HCT116 (cell line): Measurements from ENCODE around the gene TMEM214. TPM values are rescaled to one million over a fixed set of nuclear protein-coding genes. Genes with fewer than 3 reads are reported as not detected.

Experiments used
- ATAC-seq: fragments of 200-7000 bp; cut with Tn5 transposase; 2 replicates; pipeline ENCODE4 v1.9.1; 2020; ENCODE audit warnings: mild to moderate bottlenecking, moderate library complexity
- BruUV-seq: library from RNA; stranded (reverse); fragments of 400-500 nt; replicated peaks from 2 replicates; lab custom pipeline; 2021; lab: Mats Ljungman, UMichigan
- CTCF ChIA-PET: fragments of 300-600 bp; sonication (Branson Sonifier 250); formaldehyde crosslinking; loops from one replicate; lab custom pipeline; 2021; ENCODE audit warnings: antibody characterized with exemption; lab: Charles Lee
- POLR2A ChIA-PET: fragments of 300-600, 350-600 bp; sonication (Branson Sonifier 250); formaldehyde crosslinking; loops from one replicate; lab custom pipeline; 2021; ENCODE audit warnings: antibody characterized with exemption; lab: Charles Lee
- RAD21 ChIA-PET, 2 experiments: fragments of 300-600 bp; sonication (Branson Sonifier 250); formaldehyde crosslinking; loops; one replicate each; lab custom pipeline; 2023; ENCODE audit warnings: low total read pairs in 2 of 2; ENCODE audit not compliant: uncharacterized antibody in 2 of 2, unreplicated experiment in 2 of 2, low non-redundant PET in 1 of 2; lab: Charles Lee
- DNase-seq: peaks from one replicate; pipeline ENCODE4 v3.0.0-alpha.2; 2010; ENCODE audit warnings: low read depth, low spot score
- H2AFZ ChIP-seq: fragments of 200-600 bp; shearing (Covaris generic), sonication (generic); 2 replicates; pipeline ENCODE4 v1.6.1; 2017; ENCODE audit warnings: low read depth, mixed run types, mixed read lengths, antibody characterized with exemption, low read length; ENCODE audit not compliant: poor library complexity, severe bottlenecking
- H3K27ac ChIP-seq: 2 replicates; pipeline ENCODE4 v1.5.1; 2012; ENCODE audit warnings: low read depth, low read length
- H3K27me3 ChIP-seq: fragments of 200-600 bp; sonication (generic); 2 replicates; pipeline ENCODE4 v1.6.1; 2016; ENCODE audit warnings: mixed run types, low read length, mixed read lengths; ENCODE audit not compliant: insufficient read depth
- H3K36me3 ChIP-seq, 2 experiments: fragments of 200-500 bp in 1 of 2; fragments of 200-600 bp in 1 of 2; sonication (Bioruptor generic) in 1 of 2; sonication (generic) in 1 of 2; 2 replicates each; pipeline versions ENCODE4 v1.5.1 to v1.6.1; 2014 to 2016; ENCODE audit warnings: low read length in 2 of 2, inconsistent platforms in 1 of 2, mixed read lengths in 1 of 2, mixed run types in 1 of 2; ENCODE audit not compliant: insufficient read depth in 2 of 2, control insufficient read depth in 1 of 2
- H3K4me1 ChIP-seq, 2 experiments: fragments of 200-600 bp in 1 of 2; sonication (generic) in 1 of 2; 2 replicates each; pipeline versions ENCODE4 v1.5.1 to v1.6.1; 2012 to 2017; ENCODE audit warnings: low read length in 2 of 2, inconsistent platforms in 1 of 2, mild to moderate bottlenecking in 1 of 2, mixed read lengths in 1 of 2, mixed run types in 1 of 2, moderate library complexity in 1 of 2; ENCODE audit not compliant: insufficient read depth in 2 of 2, control insufficient read depth in 1 of 2
- H3K4me2 ChIP-seq: fragments of 200-600 bp; sonication (generic); 2 replicates; pipeline ENCODE4 v1.6.1; 2017; ENCODE audit warnings: mixed run types, low read length, mixed read lengths
- H3K4me3 ChIP-seq, 2 experiments: fragments of 200-600 bp in 1 of 2; sonication (generic) in 1 of 2; replicated peaks in 1 of 2; 2 replicates each; pipeline ENCODE4 v1.5.1; 2011 to 2016; ENCODE audit warnings: low read length in 2 of 2, control low read depth in 1 of 2, low read depth in 1 of 2, mild to moderate bottlenecking in 1 of 2, mixed read lengths in 1 of 2, mixed run types in 1 of 2
- H3K79me2 ChIP-seq: fragments of 200-600 bp; sonication (generic); 2 replicates; pipeline ENCODE4 v1.6.1; 2017; ENCODE audit warnings: mild to moderate bottlenecking, mixed run types, low read length, moderate library complexity, mixed read lengths; ENCODE audit not compliant: insufficient read depth
- H3K9ac ChIP-seq: fragments of 200-600 bp; sonication (generic); 2 replicates; pipeline ENCODE4 v1.6.1; 2016; ENCODE audit warnings: low read length, mixed read lengths
- H3K9me2 ChIP-seq: fragments of 200-600 bp; sonication (generic), shearing (Covaris generic); 2 replicates; pipeline ENCODE4 v1.6.1; 2017; ENCODE audit warnings: mixed run types, mild to moderate bottlenecking, moderate library complexity; ENCODE audit not compliant: insufficient read depth
- H3K9me3 ChIP-seq, 2 experiments: fragments of 200-500 bp in 1 of 2; fragments of 200-600 bp in 1 of 2; sonication (Bioruptor generic) in 1 of 2; sonication (generic) in 1 of 2; 2 replicates each; pipeline ENCODE4 v1.6.1; 2014 to 2017; ENCODE audit warnings: low read length in 2 of 2, mixed read lengths in 2 of 2, inconsistent platforms in 1 of 2, low read depth in 1 of 2, mild to moderate bottlenecking in 1 of 2, mixed run types in 1 of 2, moderate library complexity in 1 of 2; ENCODE audit not compliant: control insufficient read depth in 1 of 2, insufficient read depth in 1 of 2
- H4K20me1 ChIP-seq: fragments of 200-600 bp; sonication (generic), shearing (Covaris generic); 2 replicates; pipeline ENCODE4 v1.6.1; 2017; ENCODE audit warnings: mixed run types, mild to moderate bottlenecking, moderate library complexity; ENCODE audit not compliant: insufficient read depth
- CEBPB ChIP-seq: IDR thresholded peaks from 2 replicates; pipeline ENCODE4 v1.6.1; 2012; ENCODE audit warnings: low read depth
- EZH2 ChIP-seq: fragments of 200-600 bp; sonication (generic); IDR thresholded peaks from 2 replicates; pipeline ENCODE4 v1.6.1; 2017; ENCODE audit warnings: antibody characterized with exemption, mixed run types
- EZH2phosphoT487 ChIP-seq: fragments of 200-600 bp; IDR thresholded peaks from 2 replicates; pipeline ENCODE4 v1.6.1; 2018; ENCODE audit warnings: antibody characterized with exemption, borderline replicate concordance
- POLR2A ChIP-seq: IDR thresholded peaks from 2 replicates; pipeline ENCODE4 v1.7.0; 2011; ENCODE audit warnings: borderline replicate concordance; ENCODE audit not compliant: insufficient read depth, insufficient read length; ENCODE audit errors: extremely low read depth
- SIN3A ChIP-seq: IDR thresholded peaks from 2 replicates; pipeline ENCODE4 v1.6.1; 2012; ENCODE audit warnings: low read depth
- YY1 ChIP-seq: IDR thresholded peaks from 2 replicates; pipeline ENCODE4 v1.6.1; 2011; ENCODE audit warnings: low read length, low read depth, moderate library complexity, mild to moderate bottlenecking; ENCODE audit not compliant: insufficient replicate concordance; ENCODE audit errors: extremely low read depth
- ZNF274 ChIP-seq: fragments of 200-500 bp; sonication (Bioruptor generic); IDR thresholded peaks from 2 replicates; pipeline ENCODE4 v1.6.1; 2014; ENCODE audit warnings: mild to moderate bottlenecking, low read depth, low read length, inconsistent platforms
- intact Hi-C: fragments of 100-400 bp; cut with micrococcal nuclease; formaldehyde crosslinking; loops from 2 replicates; pipeline ENCODE4 v1.10.0; 2022
- total RNA-seq: library from RNA; stranded (reverse); gene quantifications from one replicate; pipeline ENCODE4 v1.2.1, GENCODE V29; 2021; ENCODE audit not compliant: unreplicated experiment
- TF ChIP-seq, protein P1 (sequence below): IDR thresholded peaks from 2 replicates; pipeline ENCODE4 v1.6.1; 2012
- TF ChIP-seq, protein P2 (sequence below), 3 experiments: fragments of 200-600 bp in 1 of 3; sonication (generic) in 1 of 3; IDR thresholded peaks in 2 of 3; conservative IDR thresholded peaks in 1 of 3; 2 replicates each; pipeline ENCODE4 v1.5.1; 2012 to 2017; ENCODE audit warnings: low read depth in 2 of 3, low read length in 2 of 3, antibody characterized with exemption in 1 of 3, borderline replicate concordance in 1 of 3, control low read depth in 1 of 3, mild to moderate bottlenecking in 1 of 3, mixed read lengths in 1 of 3, mixed run types in 1 of 3, moderate library complexity in 1 of 3; ENCODE audit not compliant: insufficient read depth in 1 of 3

The TMEM214 gene
- total RNA-seq, 1 experiment from 2014 or later, result 69.8 TPM

DNA sequence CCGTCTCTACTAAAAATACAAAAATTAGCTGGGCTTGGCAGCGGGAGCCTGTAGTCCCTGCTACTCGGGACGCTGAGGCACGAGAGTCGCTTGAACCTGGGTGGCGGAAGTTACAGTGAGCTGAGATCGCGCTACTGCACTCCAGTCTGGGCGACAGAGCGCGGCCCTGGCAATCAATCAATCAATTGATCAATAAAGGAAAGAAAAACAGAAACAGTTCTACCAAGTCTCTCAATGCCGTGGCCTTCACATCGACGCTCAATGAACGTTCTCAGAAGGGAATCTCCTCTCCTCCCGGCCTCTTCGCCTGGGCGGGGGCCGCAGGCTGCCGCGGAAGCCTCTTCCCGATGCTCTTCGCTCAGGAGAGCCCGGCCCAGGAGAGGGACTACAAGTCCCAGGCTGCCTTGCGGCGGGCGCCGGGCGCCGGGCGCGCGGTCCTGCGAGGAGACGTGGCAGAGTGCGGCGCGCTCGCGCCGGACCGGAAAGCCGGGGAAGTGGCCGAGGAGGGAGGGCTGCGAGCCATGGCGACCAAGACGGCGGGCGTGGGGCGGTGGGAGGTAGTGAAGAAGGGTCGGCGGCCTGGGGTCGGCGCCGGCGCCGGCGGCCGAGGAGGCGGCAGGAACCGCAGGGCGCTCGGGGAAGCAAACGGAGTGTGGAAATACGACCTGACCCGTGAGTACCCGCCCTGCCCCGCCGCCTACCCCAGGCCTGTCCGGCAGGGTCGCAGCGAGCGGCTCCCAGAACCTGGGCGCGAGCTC is at the start of gene TMEM214 (continued):
- TF ChIP-seq SIN3A, result peak; percentile 78
- TF ChIP-seq CEBPB, result no peak

DNA sequence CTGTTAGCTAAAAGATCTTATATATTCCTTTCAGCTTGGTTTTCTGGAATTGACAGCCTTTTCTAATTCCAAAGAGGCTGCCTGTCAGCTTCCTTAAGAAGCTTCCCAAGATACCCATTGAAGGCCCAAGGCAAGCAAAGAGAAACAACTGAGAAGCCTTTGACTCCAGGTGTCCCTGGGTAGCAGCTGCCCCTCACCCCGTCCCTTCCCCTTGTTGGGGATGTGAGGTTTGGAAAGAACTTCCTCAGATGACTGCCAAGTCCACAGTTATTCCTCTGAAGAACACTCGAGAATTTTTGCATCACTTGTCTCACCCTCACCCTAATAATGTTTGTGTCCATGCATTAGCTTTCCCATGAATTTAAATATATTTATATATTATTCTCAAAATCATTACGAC is 49.0 kb upstream of the TMEM214 start:
- Histone ChIP-seq H3K4me1 (peaks cover 16 to 29% of the 10 kb centered on the region in 2 experiments), H3K27ac (no peak overlapping the region), H3K4me3 (no peak overlapping the region), H3K9me3 (no peaks in the 10 kb centered on the region), H3K9me2 (no peaks in the 10 kb centered on the region), H3K79me2 (no peaks in the 10 kb centered on the region), H4K20me1 (no peaks in the 10 kb centered on the region), H3K4me2 (no peak overlapping the region), H3K27me3 (no peaks in the 10 kb centered on the region), H2AFZ (no peak overlapping the region), H3K9ac (no peak overlapping the region), H3K36me3 (no peaks in the 10 kb centered on the region)
- ChIA-PET CTCF (no interaction called here), RAD21 (no interaction called here), POLR2A (no interaction called here)
- intact Hi-C loops, result no loop called here
- no TSS peak for BruUV-seq
- no peak for ATAC-seq
- TF ChIP-seq, protein P1, sequence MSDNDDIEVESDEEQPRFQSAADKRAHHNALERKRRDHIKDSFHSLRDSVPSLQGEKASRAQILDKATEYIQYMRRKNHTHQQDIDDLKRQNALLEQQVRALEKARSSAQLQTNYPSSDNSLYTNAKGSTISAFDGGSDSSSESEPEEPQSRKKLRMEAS, result no peak
- no peak for TF ChIP-seq EZH2phosphoT487
- TF ChIP-seq SIN3A, result no peak
- TF ChIP-seq EZH2, result no peak
- no peak for TF ChIP-seq ZNF274
- no peak for TF ChIP-seq CEBPB
- TF ChIP-seq, protein P2, sequence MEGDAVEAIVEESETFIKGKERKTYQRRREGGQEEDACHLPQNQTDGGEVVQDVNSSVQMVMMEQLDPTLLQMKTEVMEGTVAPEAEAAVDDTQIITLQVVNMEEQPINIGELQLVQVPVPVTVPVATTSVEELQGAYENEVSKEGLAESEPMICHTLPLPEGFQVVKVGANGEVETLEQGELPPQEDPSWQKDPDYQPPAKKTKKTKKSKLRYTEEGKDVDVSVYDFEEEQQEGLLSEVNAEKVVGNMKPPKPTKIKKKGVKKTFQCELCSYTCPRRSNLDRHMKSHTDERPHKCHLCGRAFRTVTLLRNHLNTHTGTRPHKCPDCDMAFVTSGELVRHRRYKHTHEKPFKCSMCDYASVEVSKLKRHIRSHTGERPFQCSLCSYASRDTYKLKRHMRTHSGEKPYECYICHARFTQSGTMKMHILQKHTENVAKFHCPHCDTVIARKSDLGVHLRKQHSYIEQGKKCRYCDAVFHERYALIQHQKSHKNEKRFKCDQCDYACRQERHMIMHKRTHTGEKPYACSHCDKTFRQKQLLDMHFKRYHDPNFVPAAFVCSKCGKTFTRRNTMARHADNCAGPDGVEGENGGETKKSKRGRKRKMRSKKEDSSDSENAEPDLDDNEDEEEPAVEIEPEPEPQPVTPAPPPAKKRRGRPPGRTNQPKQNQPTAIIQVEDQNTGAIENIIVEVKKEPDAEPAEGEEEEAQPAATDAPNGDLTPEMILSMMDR (IDR thresholded peaks at IDR 0.05 in 2 of 3, conservative IDR thresholded peaks at IDR 0.05 in 1 of 3; ENCODE audit: borderline replicate concordance in 1 of 3, insufficient read depth in 1 of 3, low read depth in 2 of 3, low read length in 2 of 3), result no peak
- no peak for TF ChIP-seq POLR2A
- no peak for TF ChIP-seq YY1
- no peak for DNase-seq
